HG02588 (cell line): ENCODE measurements around the gene AATF.
"Not testable (repeated sequence)": the region's sequence is repeated elsewhere in the genome, so short reads cannot be mapped to it uniquely, and the experiment has no call there.

Experiments
- ATAC-seq: cut with Tn5 transposase; IDR thresholded peaks from one replicate; pipeline ENCODE4 v1.9.1; 2021; ENCODE audit warnings: mild to moderate bottlenecking, moderate library complexity; ENCODE audit not compliant: unreplicated experiment

The AATF gene

DNA sequence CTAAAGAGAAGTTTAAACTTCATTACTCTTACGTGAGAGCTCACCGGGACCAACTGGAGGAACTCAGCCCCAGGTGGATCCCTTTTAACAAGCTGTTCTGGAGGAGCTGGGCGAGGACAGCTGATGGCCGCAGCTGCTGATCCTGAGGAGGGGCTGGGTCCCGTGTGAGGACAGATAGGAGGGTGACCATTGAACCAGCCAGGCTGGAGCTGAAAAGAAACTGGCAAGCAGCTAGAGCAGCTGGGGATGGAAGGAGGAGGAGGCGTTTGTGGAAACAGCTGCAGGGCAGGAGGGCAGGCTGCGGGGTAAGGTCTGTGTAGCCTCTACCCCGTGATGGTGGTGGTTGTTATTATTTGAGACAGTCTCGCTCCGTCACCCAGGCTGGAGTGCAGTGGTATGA lies 119.5 kb downstream of the AATF start:
- no peak for ATAC-seq

GRCh38 chr17:37069087-37069486 lies 120.3 kb downstream of the AATF start:
- no peak for ATAC-seq

GRCh38 chr17:37073464-37073863 lies 124.7 kb downstream of the AATF start:
- ATAC-seq, result not testable (repeated sequence)

DNA sequence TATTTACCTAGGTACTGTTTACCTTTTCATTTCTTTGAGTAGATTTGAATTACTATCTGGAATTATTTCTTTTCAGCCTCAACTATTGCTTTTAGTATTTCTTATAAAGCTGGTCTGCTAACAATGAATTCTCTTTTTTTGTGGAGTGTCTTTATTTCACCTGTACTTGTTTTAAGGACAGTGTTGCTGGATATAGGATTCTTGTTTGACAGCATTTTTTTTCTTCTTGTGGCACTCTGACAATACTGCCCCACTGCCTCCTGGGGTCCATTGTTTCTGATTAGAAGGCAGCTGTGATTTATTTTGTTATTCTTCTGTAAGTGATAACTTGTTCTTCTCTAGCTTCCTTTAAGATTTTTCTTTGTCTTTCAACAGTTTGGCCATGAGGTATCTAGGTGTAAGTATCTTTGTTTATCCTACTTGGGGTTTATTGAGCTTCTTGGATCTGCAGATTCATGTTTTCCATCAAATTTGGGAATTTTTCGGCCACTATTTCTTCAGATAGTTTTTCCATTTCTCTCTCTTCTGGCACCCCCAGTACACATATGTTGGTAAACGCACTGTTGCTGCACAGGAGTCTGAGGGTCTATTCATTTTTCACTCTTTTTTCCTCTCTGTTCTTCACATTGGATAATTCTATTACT lies 130.4 kb downstream of the AATF start:
- ATAC-seq, result no peak

GRCh38 chr17:37079735-37080134 lies 131.0 kb downstream of the AATF start:
- no peak for ATAC-seq

- ATAC-seq, result no peak
Observed at GRCh38 chr17:37081287-37081686, 132.5 kb downstream of the AATF start.

DNA sequence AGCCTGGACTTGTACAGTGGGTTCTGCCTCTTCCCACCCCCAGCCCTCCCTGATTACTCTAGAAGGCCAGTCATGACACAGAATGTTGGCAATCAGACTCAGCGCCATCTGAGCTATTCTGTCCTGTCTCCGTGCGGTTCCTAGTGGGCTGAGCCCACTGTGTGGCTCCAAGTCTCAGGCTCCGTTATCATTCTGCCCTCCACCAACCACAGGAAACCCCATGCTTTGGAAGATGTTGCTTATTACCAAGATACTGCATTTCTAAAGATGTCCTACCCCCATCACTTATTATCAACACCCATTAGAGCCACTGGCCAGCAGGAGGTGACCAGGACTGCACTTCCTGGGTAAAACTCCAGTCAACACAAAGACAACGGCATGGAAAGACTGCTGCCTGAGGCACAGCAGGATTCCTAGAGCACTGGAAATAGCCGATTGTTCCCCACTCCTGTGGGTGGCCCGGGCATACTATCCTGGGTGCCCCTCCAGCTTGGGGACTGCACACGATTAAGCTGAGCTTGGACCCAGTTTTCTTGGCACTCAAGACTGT lies 133.6 kb downstream of the AATF start:
- no peak for ATAC-seq

DNA sequence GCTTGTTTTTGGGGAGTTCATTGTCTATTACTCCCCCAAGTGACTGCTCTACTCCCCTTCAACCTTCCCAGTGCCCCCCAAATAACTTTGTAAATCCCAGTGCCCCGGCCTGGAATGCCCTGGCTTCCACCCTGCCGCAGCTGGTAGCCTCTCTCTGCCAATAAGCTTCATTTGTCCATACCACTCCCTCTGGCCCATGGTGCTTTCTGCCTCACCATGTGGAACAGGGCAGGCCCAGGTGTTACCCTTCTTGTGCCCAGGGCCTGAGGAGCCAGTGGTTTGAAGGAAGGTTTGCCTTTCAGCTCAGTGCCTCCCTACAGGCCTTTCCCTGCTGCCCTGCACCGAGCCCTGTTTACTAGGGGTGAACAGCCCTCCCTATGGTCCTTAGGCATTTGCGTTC lies 134.2 kb downstream of the AATF start:
- no peak for ATAC-seq

GRCh38 chr17:37083456-37083855 lies 134.7 kb downstream of the AATF start:
- no peak for ATAC-seq

GRCh38 chr17:37084372-37084771 lies 135.6 kb downstream of the AATF start:
- no peak for ATAC-seq

GRCh38 chr17:37086334-37086733 lies 137.6 kb downstream of the AATF start:
- ATAC-seq, result no peak

DNA sequence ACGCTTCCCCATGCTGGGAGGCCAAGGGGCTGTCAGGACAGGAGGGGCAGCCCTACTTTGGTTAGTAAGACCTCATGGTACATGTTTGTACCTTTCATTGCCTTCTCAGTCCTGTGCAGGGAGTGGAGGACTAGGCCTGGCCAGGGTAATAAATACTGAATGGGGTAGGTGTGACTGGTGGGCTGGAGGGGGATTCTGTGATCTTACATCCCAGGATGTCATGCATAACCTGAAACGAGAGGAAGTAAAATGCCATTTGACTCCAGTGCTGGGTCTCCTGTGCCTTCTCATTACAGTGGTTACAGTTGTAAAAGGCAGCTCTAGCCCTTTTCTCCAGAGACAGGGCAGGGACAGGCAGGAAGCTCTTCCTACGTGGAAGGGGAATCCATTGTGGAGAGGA lies 138.2 kb downstream of the AATF start:
- no peak for ATAC-seq

DNA sequence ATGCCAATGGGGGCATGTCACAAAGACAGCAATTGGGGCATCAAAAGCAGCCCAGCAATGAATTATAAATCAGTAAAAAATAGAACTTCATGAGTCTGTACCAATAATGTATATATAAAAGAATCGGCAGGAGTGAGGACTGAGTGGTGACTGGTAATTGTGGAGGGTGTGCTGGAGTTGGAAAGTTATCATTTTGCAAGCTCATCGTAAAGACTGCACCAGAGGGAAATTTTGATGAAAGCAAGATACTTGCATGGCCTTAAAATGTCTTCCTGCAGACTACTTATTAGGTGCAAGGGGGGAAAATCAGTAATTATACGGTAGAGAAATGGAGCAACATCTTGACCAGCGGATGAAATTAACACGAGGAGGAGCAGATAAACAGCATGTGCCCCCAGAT lies 138.9 kb downstream of the AATF start:
- no peak for ATAC-seq

- no peak for ATAC-seq
Observed at GRCh38 chr17:37088459-37088858, 139.7 kb downstream of the AATF start.

GRCh38 chr17:37088913-37089312 lies 140.2 kb downstream of the AATF start:
- no peak for ATAC-seq

GRCh38 chr17:37089956-37090355 lies 141.2 kb downstream of the AATF start:
- ATAC-seq, result no peak

DNA sequence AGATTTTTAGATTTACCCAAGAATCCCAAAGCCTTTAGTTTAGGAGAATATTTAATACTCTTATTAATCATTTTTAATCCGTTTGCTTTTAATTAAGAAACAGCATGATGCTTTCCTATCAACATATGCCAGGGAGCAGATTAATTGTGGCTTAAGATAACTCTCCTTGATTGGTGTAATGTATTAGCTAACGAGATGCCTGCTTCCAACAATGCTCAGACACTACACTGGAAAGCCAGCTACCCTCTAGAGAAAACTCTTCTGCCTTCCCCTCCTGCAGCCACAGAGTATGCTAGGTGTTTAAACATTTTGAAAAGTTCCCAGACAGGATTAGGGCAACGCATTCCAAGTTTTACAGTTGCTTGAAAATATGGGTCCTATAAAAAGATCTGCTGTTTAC lies 142.2 kb downstream of the AATF start:
- ATAC-seq, result no peak

GRCh38 chr17:37092071-37092470 lies 143.3 kb downstream of the AATF start:
- no peak for ATAC-seq

- ATAC-seq, result no peak
Observed at GRCh38 chr17:37092701-37093100, 143.9 kb downstream of the AATF start.

DNA sequence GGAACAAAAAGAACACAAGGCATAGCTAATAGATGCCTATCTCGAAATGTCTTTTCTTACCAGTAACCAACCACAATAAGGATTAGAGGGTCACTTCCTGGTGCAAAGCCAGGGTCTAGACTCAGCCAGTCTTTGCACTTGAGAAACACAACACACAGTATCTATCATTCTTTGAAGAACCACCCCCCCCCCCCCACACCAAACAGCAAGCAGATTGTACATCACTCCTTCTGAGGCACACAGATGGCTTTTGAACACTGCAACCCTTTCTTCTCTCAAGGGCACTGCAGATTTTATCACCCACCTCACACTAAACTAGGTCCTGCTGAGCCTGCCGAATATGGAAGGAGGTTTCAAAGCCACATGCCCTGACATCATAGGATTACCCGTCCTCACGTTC lies 145.6 kb downstream of the AATF start:
- ATAC-seq, result no peak

GRCh38 chr17:37096071-37096470 lies 147.3 kb downstream of the AATF start:
- ATAC-seq, result no peak

DNA sequence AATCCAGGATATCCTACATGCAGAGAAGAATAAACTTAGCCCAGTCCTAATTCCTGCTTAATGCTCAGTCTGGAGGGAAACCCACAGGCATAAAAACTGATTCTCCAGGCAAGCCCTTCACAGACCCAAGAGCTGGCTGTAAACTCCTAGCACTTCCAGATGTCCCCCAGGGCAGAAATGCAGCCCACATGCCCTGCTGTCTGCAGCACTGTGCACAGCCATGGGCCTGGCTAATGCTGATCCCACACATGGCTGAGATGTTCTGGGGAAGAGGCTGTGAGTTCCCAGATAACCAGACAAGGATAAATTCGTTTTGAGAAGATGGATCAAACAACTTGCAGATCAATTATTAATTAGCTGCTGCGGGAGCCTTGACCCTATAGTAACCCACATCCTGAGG lies 148.4 kb downstream of the AATF start:
- ATAC-seq, result no peak

DNA sequence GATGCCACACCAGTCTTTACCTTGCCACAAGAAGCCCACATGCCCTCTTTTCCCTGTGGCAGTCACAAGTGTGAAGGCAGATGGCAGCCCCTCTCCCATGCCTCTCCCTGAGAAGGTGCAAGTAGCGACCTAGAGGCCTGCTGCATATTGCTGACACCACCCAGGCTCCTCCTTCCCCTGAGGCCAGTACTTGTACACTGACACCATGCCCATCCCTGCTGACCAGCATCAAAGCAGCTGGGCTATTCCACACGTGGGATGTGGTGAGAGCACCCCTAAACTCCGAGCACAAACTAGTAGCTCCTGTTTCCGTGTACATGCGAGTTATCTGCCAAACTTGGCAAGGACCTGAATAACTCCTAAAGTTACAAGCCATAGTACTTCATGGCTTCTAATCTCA lies 149.4 kb downstream of the AATF start:
- ATAC-seq, result no peak
